ENCODE results near the gene MYO3B. TPM values are rescaled to one million over a fixed set of nuclear protein-coding genes. Genes with fewer than 3 reads are reported as not detected.

MYO3B gene
- total and polyA plus RNA-seq, 2 of the 8 experiments (the other 6 are each of a cell fraction or from before 2014, with no cell fraction given), result 0.17 to 0.19 TPM

GRCh38 chr2:170530284-170530745 is 352.4 kb downstream of the MYO3B start:
- WGBS, 2 experiments (ENCODE audit: extremely low coverage in 1 of 2, insufficient coverage in 1 of 2, insufficient read length in 1 of 2, insufficient replicate concordance in 2 of 2, low coverage in 1 of 2, low lambda C conversion rate in 2 of 2, missing lambda C conversion rate in 1 of 2), result 67% methylated on average over 7 of the region's 7 CpGs; no CpG with 5 or more reads in 1 of the 2 experiments
- no peak overlapping the region for H4K91ac ChIP-seq (replicated peaks; ENCODE audit: insufficient read length, low read length)
- H4K8ac ChIP-seq (ENCODE audit: extremely low read depth, insufficient read depth, low read length), result 0 out of 2 replicates have a peak overlapping the region, but pooled peaks have one; percentile 75
- DNase-seq (ENCODE audit: low read depth in 1 of 2, low spot score in 2 of 2), result peak in 1 of 2 experiments; percentile 57
- H3K4me2 ChIP-seq (ENCODE audit: insufficient read depth in 1 of 2, low read depth in 2 of 2, low read length in 2 of 2), result peak overlapping the region in 1 of 2 experiments; percentile 21; a peak in 1 of 4 replicates
- FAIRE-seq, result no peak
- no peak overlapping the region for H3K14ac ChIP-seq (ENCODE audit: insufficient read length)
- no peak overlapping the region for H2BK20ac ChIP-seq (ENCODE audit: low read length)
- H2BK15ac ChIP-seq (ENCODE audit: low read length), result no peak overlapping the region
- no peaks in the 10 kb centered on the region for H3K9me3 ChIP-seq (ENCODE audit: insufficient read depth in 2 of 2, low read depth in 1 of 2, low read length in 1 of 2)
- no peaks in the 10 kb centered on the region for H3K79me2 ChIP-seq (ENCODE audit: control insufficient read depth in 1 of 2, insufficient read depth in 2 of 2, low read length in 2 of 2)
- peaks cover 0 to 5% (median 5%) of the 10 kb centered on the region in 4 experiments; a peak in 3 of 7 replicates for H3K4me1 ChIP-seq (replicated peaks in 1 of 4; ENCODE audit: control insufficient read depth in 3 of 4, insufficient read depth in 4 of 4, low read length in 3 of 4)
- H2BK5ac ChIP-seq (ENCODE audit: low read depth, low read length), result peak overlapping the region; percentile 14; the same call in 1 of the 2 replicates
- peak overlapping the region; percentile 93 for H2AFZ ChIP-seq (ENCODE audit: low read length)
- H3K4me3 ChIP-seq (ENCODE audit: extremely low read depth in 1 of 4, insufficient read depth in 2 of 4, low read depth in 3 of 4, low read length in 4 of 4), result no peak overlapping the region
- ChIA-PET CTCF (ENCODE audit: partially characterized antibody) (interaction anchor here (0.6 to 1.5 kb wide), 4 partner anchors 9 to 195 kb away, joined by 3 to 4 read pairs (median 4); no protein-coding TSS in a partner anchor), POLR2A (ENCODE audit: partially characterized antibody) (no interaction called here)
- H4K20me1 ChIP-seq (replicated peaks in 1 of 2; ENCODE audit: control insufficient read depth in 1 of 2, insufficient read depth in 2 of 2, low read length in 2 of 2), result no peaks in the 10 kb centered on the region
- H3K23ac ChIP-seq (ENCODE audit: insufficient read length), result no peak overlapping the region
- no peak overlapping the region for H3K4ac ChIP-seq (replicated peaks; ENCODE audit: insufficient read length, low read depth, low read length)
- H3K9ac ChIP-seq (replicated peaks in 1 of 4; ENCODE audit: extremely low read depth in 1 of 4, low read depth in 3 of 4, low read length in 3 of 4), result no peak overlapping the region
- 0 out of 7 replicates have a peak, but pooled peaks cover 0 to 4% (median 0%) of the 10 kb centered on the region in 4 experiments for H3K27me3 ChIP-seq (replicated peaks in 1 of 4; ENCODE audit: control insufficient read depth in 3 of 4, extremely low read depth in 1 of 4, insufficient read depth in 3 of 4, low read length in 3 of 4)
- H2BK120ac ChIP-seq (replicated peaks; ENCODE audit: low read depth, low read length), result no peak overlapping the region
- H3K23me2 ChIP-seq (ENCODE audit: low read depth, low read length), result no peaks in the 10 kb centered on the region; the same call in 1 of the 2 replicates
- H4K5ac ChIP-seq (ENCODE audit: insufficient read length, low read depth, low read length), result no peak overlapping the region
- H3K18ac ChIP-seq (ENCODE audit: extremely low read depth, low read length), result 0 out of 2 replicates have a peak overlapping the region, but pooled peaks have one; percentile 39
- H2AK5ac ChIP-seq (ENCODE audit: low read depth, low read length), result no peak overlapping the region
- H3K56ac ChIP-seq (replicated peaks; ENCODE audit: insufficient read length, low read depth, low read length), result no peak overlapping the region
- H2BK12ac ChIP-seq (ENCODE audit: low read depth, low read length), result peak overlapping the region; percentile 42; the same call in 1 of the 2 replicates
- TF ChIP-seq SIRT6 (IDR thresholded peaks at IDR 0.05; ENCODE audit: low read length) (no peak), RAD21 (IDR thresholded peaks at IDR 0.05 in 1 of 2, conservative IDR thresholded peaks at IDR 0.05 in 1 of 2; ENCODE audit: low read depth in 2 of 2, low read length in 2 of 2) (peak in 1 of 2 experiments; percentile 25; a peak in 1 of 4 replicates)
- no peak overlapping the region for H3K27ac ChIP-seq (ENCODE audit: low read depth, low read length)
- H3K79me1 ChIP-seq (ENCODE audit: low read depth, low read length), result no peaks in the 10 kb centered on the region
- H3K36me3 ChIP-seq (ENCODE audit: control insufficient read depth in 2 of 4, insufficient read depth in 4 of 4, low read length in 3 of 4), result no peaks in the 10 kb centered on the region
